ENCODE measurements around the gene PPP4R1.
A peak's percentile ranks its signal among the peaks of the same experiment; 100 is the strongest.

The PPP4R1 gene

DNA sequence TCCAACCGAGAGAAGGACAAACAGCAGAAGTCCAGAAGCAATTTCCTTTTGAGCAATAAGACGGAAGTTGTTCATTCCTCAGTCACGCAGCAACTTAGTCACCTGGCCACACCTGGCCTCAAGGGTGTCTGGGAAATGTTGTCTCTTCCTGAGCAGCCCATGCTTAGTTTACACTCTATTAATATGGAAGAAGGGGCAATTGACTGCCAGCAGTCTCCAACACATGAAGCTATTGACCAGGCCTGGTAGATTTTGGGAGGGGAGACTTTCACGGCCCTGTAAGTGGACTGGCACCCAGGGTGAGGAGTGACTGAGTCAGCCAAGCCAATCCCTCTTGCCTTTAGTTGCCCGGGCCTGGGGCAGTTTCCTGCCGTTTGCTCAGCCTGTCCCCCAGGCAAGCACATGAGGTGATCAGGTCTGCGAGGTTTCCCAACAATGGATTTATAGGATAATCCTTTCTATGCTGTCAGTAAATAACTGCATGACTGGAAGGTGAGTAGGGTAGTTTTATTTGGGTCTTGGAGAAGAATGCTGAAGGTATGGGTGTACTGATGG, 43.8 kb upstream of the PPP4R1 start:
- no peak for DNase-seq (ENCODE audit: extremely low read depth, insufficient read length)
- TF ChIP-seq CTCF (IDR thresholded peaks at IDR 0.05; ENCODE audit: insufficient read depth, low read length, poor library complexity, severe bottlenecking) = no peak
- no peaks in the 10 kb centered on the region for H3K27me3 ChIP-seq (replicated peaks; ENCODE audit: control insufficient read depth, insufficient read depth, low read length)
- H3K36me3 ChIP-seq (ENCODE audit: control insufficient read depth, insufficient read depth, low read length) = no peaks in the 10 kb centered on the region
- no peak overlapping the region for H3K4me3 ChIP-seq (replicated peaks; ENCODE audit: low read depth, low read length)

DNA sequence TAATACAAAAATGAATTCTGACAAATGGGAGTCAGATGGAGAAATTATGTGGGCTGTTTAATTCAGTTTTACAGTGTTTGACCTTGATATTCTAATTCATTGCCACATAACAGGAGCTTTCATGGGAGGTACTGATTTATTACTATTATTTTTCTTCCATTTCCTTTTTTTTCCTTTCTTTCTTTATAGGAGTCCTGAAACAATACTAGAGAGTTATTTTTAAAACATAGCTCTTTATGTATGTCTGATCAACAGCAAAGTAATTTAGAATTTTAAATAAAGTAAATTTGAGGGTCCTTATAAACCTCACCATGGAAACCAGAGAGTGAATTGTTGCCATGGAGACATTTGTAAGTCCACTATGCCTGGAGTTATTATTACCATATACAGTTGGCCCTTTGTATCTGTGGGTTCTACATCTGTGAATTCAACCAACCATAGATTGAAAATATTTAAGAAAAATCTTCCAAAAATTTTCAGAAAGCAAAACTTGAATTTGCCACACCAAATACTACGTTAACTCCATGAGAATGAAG, 40.9 kb upstream of the PPP4R1 start:
- DNase-seq (ENCODE audit: extremely low read depth, insufficient read length) = no peak
- no peaks in the 10 kb centered on the region for H3K36me3 ChIP-seq (ENCODE audit: control insufficient read depth, insufficient read depth, low read length)
- no peak for TF ChIP-seq CTCF (IDR thresholded peaks at IDR 0.05; ENCODE audit: insufficient read depth, low read length, poor library complexity, severe bottlenecking)

DNA sequence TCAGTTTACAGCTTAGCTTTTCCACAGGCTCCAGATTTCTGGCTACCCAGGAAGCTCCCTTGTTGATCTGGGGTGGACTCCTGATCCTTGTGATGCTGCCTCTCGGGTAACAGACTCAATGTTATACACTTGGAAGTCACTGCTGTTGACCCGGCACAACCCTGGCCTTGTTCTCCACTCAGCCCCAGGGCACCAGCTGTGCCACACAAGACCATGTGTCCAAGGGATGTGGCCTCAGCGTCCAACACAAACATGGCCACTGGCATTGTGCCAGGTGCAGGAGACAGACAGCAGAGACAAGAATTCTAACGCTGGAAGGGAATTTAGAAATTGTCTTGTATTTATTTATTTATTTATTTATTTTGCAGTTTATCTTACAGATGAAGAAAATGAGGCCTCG, 39.0 kb upstream of the PPP4R1 start:
- H3K4me3 ChIP-seq (replicated peaks; ENCODE audit: low read depth, low read length) = no peak overlapping the region
- H3K27me3 ChIP-seq (replicated peaks; ENCODE audit: control insufficient read depth, insufficient read depth, low read length) = no peaks in the 10 kb centered on the region
- no peak for DNase-seq (ENCODE audit: extremely low read depth, insufficient read length)
- TF ChIP-seq CTCF (IDR thresholded peaks at IDR 0.05; ENCODE audit: insufficient read depth, low read length, poor library complexity, severe bottlenecking) = no peak
- H3K36me3 ChIP-seq (ENCODE audit: control insufficient read depth, insufficient read depth, low read length) = no peaks in the 10 kb centered on the region

More for the DNA sequence above, 40.9 kb upstream of the PPP4R1 start:
- no peaks in the 10 kb centered on the region for H3K27me3 ChIP-seq (replicated peaks; ENCODE audit: control insufficient read depth, insufficient read depth, low read length)
- H3K4me3 ChIP-seq (replicated peaks; ENCODE audit: low read depth, low read length) = no peak overlapping the region

GRCh38 chr18:9649164-9649540, 34.8 kb upstream of the PPP4R1 start:
- no peak for DNase-seq (ENCODE audit: extremely low read depth, insufficient read length)
- no peaks in the 10 kb centered on the region for H3K27me3 ChIP-seq (replicated peaks; ENCODE audit: control insufficient read depth, insufficient read depth, low read length)
- TF ChIP-seq CTCF (IDR thresholded peaks at IDR 0.05; ENCODE audit: insufficient read depth, low read length, poor library complexity, severe bottlenecking) = no peak
- H3K4me3 ChIP-seq (replicated peaks; ENCODE audit: low read depth, low read length) = no peak overlapping the region
- H3K36me3 ChIP-seq (ENCODE audit: control insufficient read depth, insufficient read depth, low read length) = no peaks in the 10 kb centered on the region

GRCh38 chr18:9648431-9649163, 34.2 kb upstream of the PPP4R1 start:
- no peak overlapping the region for H3K4me3 ChIP-seq (replicated peaks; ENCODE audit: low read depth, low read length)
- no peaks in the 10 kb centered on the region for H3K36me3 ChIP-seq (ENCODE audit: control insufficient read depth, insufficient read depth, low read length)
- no peak for TF ChIP-seq CTCF (IDR thresholded peaks at IDR 0.05; ENCODE audit: insufficient read depth, low read length, poor library complexity, severe bottlenecking)
- DNase-seq (ENCODE audit: extremely low read depth, insufficient read length) = peak; percentile 15
- H3K27me3 ChIP-seq (replicated peaks; ENCODE audit: control insufficient read depth, insufficient read depth, low read length) = no peaks in the 10 kb centered on the region

Data from GM06990 (cell line).